ENCODE results near the gene RAB28. TPM values are rescaled to one million over a fixed set of nuclear protein-coding genes. Genes with fewer than 3 reads are reported as not detected.
A peak's percentile ranks its signal among the peaks of the same experiment; 100 is the strongest.

RAB28 gene
- total RNA-seq, 4 donors from 2014 or later: 15.9 to 22.8 (median 18.3) TPM

- no peak for TF ChIP-seq POLR2AphosphoS5 (IDR thresholded peaks at IDR 0.05)
- TF ChIP-seq EP300 (IDR thresholded peaks at IDR 0.05): no peak
- no peak for TF ChIP-seq CTCF (IDR thresholded peaks at IDR 0.05)
- TF ChIP-seq POLR2A (IDR thresholded peaks at IDR 0.05; ENCODE audit: low read depth): no peak
- no peak overlapping the region for H3K27ac ChIP-seq (replicated peaks in 1 of 4)
- no peak overlapping the region for H3K4me3 ChIP-seq
- H3K9me3 ChIP-seq: peaks cover 0 to 20% (median 18%) of the 10 kb centered on the region in 4 donors
- 73% methylated on average over 4 of the region's 4 CpGs for WGBS
- intact Hi-C loops (cut with DNase I): no loop called here
- H3K27me3 ChIP-seq: peaks cover 3 to 100% (median 78%) of the 10 kb centered on the region in 4 donors
- no peak for DNase-seq (ENCODE audit: extremely low spot score)
- H3K36me3 ChIP-seq: no peaks in the 10 kb centered on the region
- H3K4me1 ChIP-seq: peaks cover 6 to 46% (median 35%) of the 10 kb centered on the region in 4 donors
Observed at GRCh38 chr4:13525606-13526281, 41.6 kb upstream of the RAB28 start.

- TF ChIP-seq CTCF (IDR thresholded peaks at IDR 0.05): no peak
- no peak for TF ChIP-seq POLR2AphosphoS5 (IDR thresholded peaks at IDR 0.05)
- no peak for TF ChIP-seq EP300 (IDR thresholded peaks at IDR 0.05)
- H3K9me3 ChIP-seq: peaks cover 0 to 20% (median 18%) of the 10 kb centered on the region in 4 donors
- intact Hi-C loops (cut with DNase I): no loop called here
- H3K27me3 ChIP-seq: peaks cover 3 to 94% (median 69%) of the 10 kb centered on the region in 4 donors
- H3K27ac ChIP-seq (replicated peaks in 1 of 4): no peak overlapping the region
- H3K4me3 ChIP-seq: peak overlapping the region in 1 of 4 donors; percentile 5
- DNase-seq (ENCODE audit: extremely low spot score): no peak
- peaks cover 6 to 45% (median 32%) of the 10 kb centered on the region in 4 donors for H3K4me1 ChIP-seq
- H3K36me3 ChIP-seq: no peaks in the 10 kb centered on the region
- WGBS: 11% methylated on average over 34 of the region's 36 CpGs
Observed at GRCh38 chr4:13524504-13525243, 40.5 kb upstream of the RAB28 start.

GRCh38 chr4:13523591-13524503 lies 39.7 kb upstream of the RAB28 start:
- Histone ChIP-seq H3K27me3 (peaks cover 3 to 87% (median 61%) of the 10 kb centered on the region in 4 donors), H3K9me3 (peaks cover 0 to 20% (median 18%) of the 10 kb centered on the region in 4 donors), H3K36me3 (no peaks in the 10 kb centered on the region), H3K4me3 (peak overlapping the region in 1 of 4 donors; percentile 5), H3K27ac (replicated peaks in 1 of 4) (no peak overlapping the region), H3K4me1 (peaks cover 6 to 37% (median 27%) of the 10 kb centered on the region in 4 donors)
- 17% methylated on average over 34 of the region's 59 CpGs for WGBS
- no peak for DNase-seq (ENCODE audit: extremely low spot score)
- intact Hi-C loops (cut with DNase I): no loop called here
- TF ChIP-seq POLR2AphosphoS5 (IDR thresholded peaks at IDR 0.05) (no peak), EP300 (IDR thresholded peaks at IDR 0.05) (no peak), CTCF (IDR thresholded peaks at IDR 0.05) (no peak), POLR2A (IDR thresholded peaks at IDR 0.05; ENCODE audit: low read depth) (no peak)

- Histone ChIP-seq H3K4me1 (peaks cover 6 to 29% (median 20%) of the 10 kb centered on the region in 4 donors), H3K4me3 (no peak overlapping the region), H3K36me3 (no peaks in the 10 kb centered on the region), H3K27me3 (peaks cover 3 to 82% (median 54%) of the 10 kb centered on the region in 4 donors), H3K27ac (replicated peaks in 1 of 4) (no peak overlapping the region), H3K9me3 (peaks cover 0 to 20% (median 18%) of the 10 kb centered on the region in 4 donors)
- WGBS: 32% methylated on average over 10 of the region's 17 CpGs
- DNase-seq (ENCODE audit: extremely low spot score): no peak
- intact Hi-C loops (cut with DNase I): no loop called here
- TF ChIP-seq EP300 (IDR thresholded peaks at IDR 0.05) (no peak), CTCF (IDR thresholded peaks at IDR 0.05) (no peak), POLR2A (IDR thresholded peaks at IDR 0.05; ENCODE audit: low read depth) (no peak), POLR2AphosphoS5 (IDR thresholded peaks at IDR 0.05) (no peak)
Observed at GRCh38 chr4:13523105-13523477, 39.0 kb upstream of the RAB28 start.
